T1000 (cell line): Measurements from ENCODE around the gene NPC1.

Experiments
- DNase-seq: peaks from one replicate; lab custom pipeline; 2025; ENCODE audit warnings: mixed read lengths; lab: John Stamatoyannopoulos, UW

The NPC1 gene

GRCh38 chr18:23548275-23548674, 38.0 kb downstream of the NPC1 start:
- DNase-seq = no peak

GRCh38 chr18:23547846-23548245, 38.5 kb downstream of the NPC1 start:
- DNase-seq = no peak

- no peak for DNase-seq
These were observed 39.0 kb downstream of the NPC1 start for GRCh38 chr18:23547306-23547705.

- DNase-seq = no peak
These were observed 41.0 kb downstream of the NPC1 start for GRCh38 chr18:23545247-23545789.

GRCh38 chr18:23542461-23542860, 43.8 kb downstream of the NPC1 start:
- no peak for DNase-seq

- DNase-seq = no peak
These were observed 44.8 kb downstream of the NPC1 start for GRCh38 chr18:23541349-23542093.

GRCh38 chr18:23540867-23541266, 45.4 kb downstream of the NPC1 start:
- DNase-seq = no peak

GRCh38 chr18:23539911-23540525, 46.3 kb downstream of the NPC1 start:
- no peak for DNase-seq

- DNase-seq = no peak
These were observed 47.0 kb downstream of the NPC1 start for GRCh38 chr18:23539296-23539695.

- no peak for DNase-seq
These were observed 47.4 kb downstream of the NPC1 start for GRCh38 chr18:23538870-23539269.

GRCh38 chr18:23538001-23538400, 48.3 kb downstream of the NPC1 start:
- no peak for DNase-seq

- DNase-seq = no peak
These were observed 49.0 kb downstream of the NPC1 start for GRCh38 chr18:23537274-23537673.

GRCh38 chr18:23536204-23536603, 50.1 kb downstream of the NPC1 start:
- no peak for DNase-seq

- no peak for DNase-seq
These were observed 52.0 kb downstream of the NPC1 start for GRCh38 chr18:23534276-23534675.

- DNase-seq = no peak
These were observed 53.5 kb downstream of the NPC1 start for GRCh38 chr18:23532848-23533247.

GRCh38 chr18:23531912-23532311, 54.4 kb downstream of the NPC1 start:
- DNase-seq = no peak

- DNase-seq = no peak
These were observed 56.1 kb downstream of the NPC1 start for GRCh38 chr18:23530195-23530594.

GRCh38 chr18:23529604-23530003, 56.7 kb downstream of the NPC1 start:
- DNase-seq = no peak

GRCh38 chr18:23528580-23529472, 57.5 kb downstream of the NPC1 start:
- DNase-seq = no peak

- no peak for DNase-seq
These were observed 59.7 kb downstream of the NPC1 start for GRCh38 chr18:23526501-23527063.

GRCh38 chr18:23524213-23524707, 62.0 kb downstream of the NPC1 start:
- DNase-seq = no peak
